ENCODE measurements around the gene DUSP3. TPM values are rescaled to one million over a fixed set of nuclear protein-coding genes. Genes with fewer than 3 reads are reported as not detected.

DUSP3 gene
- total RNA-seq, 1 donor from 2014 or later = 54.6 TPM

GRCh38 chr17:43754947-43755346 is 23.8 kb downstream of the DUSP3 start:
- Mint-ChIP-seq H3K27me3 (ENCODE audit: unreplicated experiment) (peaks cover 10% of the 10 kb centered on the region), H3K36me3 (ENCODE audit: unreplicated experiment) (no peaks in the 10 kb centered on the region), H3K4me3 (ENCODE audit: unreplicated experiment) (no peak overlapping the region), H3K4me1 (ENCODE audit: low read depth, unreplicated experiment) (no peaks in the 10 kb centered on the region), H3K9me3 (ENCODE audit: unreplicated experiment) (no peaks in the 10 kb centered on the region), H3K27ac (ENCODE audit: unreplicated experiment) (no peak overlapping the region)
- DNase-seq = no peak
- TF ChIP-seq CTCF (IDR thresholded peaks at IDR 0.05; ENCODE audit: partially characterized antibody, unreplicated experiment) = no peak

GRCh38 chr17:43753493-43754129 is 25.2 kb downstream of the DUSP3 start:
- Mint-ChIP-seq H3K27ac (ENCODE audit: unreplicated experiment) (no peak overlapping the region), H3K27me3 (ENCODE audit: unreplicated experiment) (peaks cover 11% of the 10 kb centered on the region), H3K9me3 (ENCODE audit: unreplicated experiment) (no peaks in the 10 kb centered on the region), H3K36me3 (ENCODE audit: unreplicated experiment) (no peaks in the 10 kb centered on the region), H3K4me3 (ENCODE audit: unreplicated experiment) (no peak overlapping the region), H3K4me1 (ENCODE audit: low read depth, unreplicated experiment) (no peaks in the 10 kb centered on the region)
- no peak for TF ChIP-seq CTCF (IDR thresholded peaks at IDR 0.05; ENCODE audit: partially characterized antibody, unreplicated experiment)
- no peak for DNase-seq

- Mint-ChIP-seq H3K4me1 (ENCODE audit: low read depth, unreplicated experiment) (peaks cover 9% of the 10 kb centered on the region), H3K27me3 (ENCODE audit: unreplicated experiment) (peaks cover 9% of the 10 kb centered on the region)
Measured at GRCh38 chr17:43750153-43750552, 28.6 kb downstream of the DUSP3 start.

GRCh38 chr17:43745541-43745940 is 33.2 kb downstream of the DUSP3 start:
- H3K9me3 Mint-ChIP-seq (ENCODE audit: unreplicated experiment) = peaks cover 3% of the 10 kb centered on the region
- H3K4me1 Mint-ChIP-seq (ENCODE audit: low read depth, unreplicated experiment) = peaks cover 13% of the 10 kb centered on the region
- no peak for DNase-seq
- no peak for TF ChIP-seq CTCF (IDR thresholded peaks at IDR 0.05; ENCODE audit: partially characterized antibody, unreplicated experiment)
- peaks cover 8% of the 10 kb centered on the region for H3K27me3 Mint-ChIP-seq (ENCODE audit: unreplicated experiment)
- peak overlapping the region; percentile 11 for H3K4me3 Mint-ChIP-seq (ENCODE audit: unreplicated experiment)
- H3K27ac Mint-ChIP-seq (ENCODE audit: unreplicated experiment) = no peak overlapping the region
- no peaks in the 10 kb centered on the region for H3K36me3 Mint-ChIP-seq (ENCODE audit: unreplicated experiment)

More at GRCh38 chr17:43750153-43750552, 28.6 kb downstream of the DUSP3 start:
- Mint-ChIP-seq H3K27ac (ENCODE audit: unreplicated experiment) (no peak overlapping the region), H3K9me3 (ENCODE audit: unreplicated experiment) (peaks cover 2% of the 10 kb centered on the region), H3K4me3 (ENCODE audit: unreplicated experiment) (no peak overlapping the region), H3K36me3 (ENCODE audit: unreplicated experiment) (no peaks in the 10 kb centered on the region)
- DNase-seq = no peak
- no peak for TF ChIP-seq CTCF (IDR thresholded peaks at IDR 0.05; ENCODE audit: partially characterized antibody, unreplicated experiment)

GRCh38 chr17:43741636-43742035 is 37.1 kb downstream of the DUSP3 start:
- Mint-ChIP-seq H3K27me3 (ENCODE audit: unreplicated experiment) (peaks cover 5% of the 10 kb centered on the region), H3K27ac (ENCODE audit: unreplicated experiment) (no peak overlapping the region), H3K4me3 (ENCODE audit: unreplicated experiment) (no peak overlapping the region), H3K9me3 (ENCODE audit: unreplicated experiment) (peaks cover 2% of the 10 kb centered on the region), H3K4me1 (ENCODE audit: low read depth, unreplicated experiment) (peaks cover 9% of the 10 kb centered on the region), H3K36me3 (ENCODE audit: unreplicated experiment) (no peaks in the 10 kb centered on the region)
- TF ChIP-seq CTCF (IDR thresholded peaks at IDR 0.05; ENCODE audit: partially characterized antibody, unreplicated experiment) = no peak
- no peak for DNase-seq
